GM10847 (cell line): ENCODE data around the gene UCN2.

Source experiments
- POLR2A ChIP-seq: IDR thresholded peaks from 2 replicates; pipeline ENCODE4 v1.6.1; 2011; ENCODE audit not compliant: insufficient read length; ENCODE audit errors: extremely low read depth

Gene UCN2

DNA sequence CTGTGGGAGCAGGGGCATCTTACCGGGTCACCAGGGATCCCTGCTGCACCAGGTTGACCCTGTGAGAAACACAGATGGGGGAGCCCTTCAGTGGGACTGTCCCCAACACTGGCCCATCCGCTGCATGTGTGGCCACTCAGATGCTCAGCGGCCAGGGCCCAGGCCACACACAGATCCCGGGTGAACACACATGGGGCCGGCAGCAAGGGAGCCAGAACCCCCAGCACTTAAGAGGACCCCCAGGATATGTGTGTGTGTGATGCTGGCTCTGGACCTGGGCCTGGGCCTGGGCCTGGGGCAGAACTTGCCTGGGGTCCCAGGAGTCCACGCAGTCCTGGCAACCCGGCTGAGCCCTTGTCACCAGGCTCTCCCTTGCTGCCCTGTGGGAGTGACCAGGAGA is 4.9 kb upstream of the UCN2 start:
- no peak for TF ChIP-seq POLR2A

DNA sequence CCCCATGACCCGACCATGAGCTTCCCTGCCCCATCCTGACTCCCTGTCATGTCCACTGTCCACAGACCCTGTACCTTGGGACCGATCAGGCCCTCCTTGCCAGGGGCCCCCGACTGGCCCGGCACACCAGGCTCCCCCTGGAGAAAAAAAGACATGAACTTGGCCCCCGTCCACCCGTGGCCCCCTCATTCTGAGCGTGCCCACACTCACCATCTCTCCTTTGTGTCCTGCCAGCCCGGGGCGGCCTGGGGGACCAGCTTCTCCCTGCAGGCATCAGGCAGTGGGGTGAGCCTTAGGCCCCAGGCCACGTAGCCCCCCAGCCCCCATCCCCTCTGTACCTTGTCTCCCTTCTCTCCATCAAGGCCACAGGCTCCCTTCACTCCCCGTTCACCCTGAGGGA is 3.9 kb upstream of the UCN2 start:
- TF ChIP-seq POLR2A = no peak

DNA sequence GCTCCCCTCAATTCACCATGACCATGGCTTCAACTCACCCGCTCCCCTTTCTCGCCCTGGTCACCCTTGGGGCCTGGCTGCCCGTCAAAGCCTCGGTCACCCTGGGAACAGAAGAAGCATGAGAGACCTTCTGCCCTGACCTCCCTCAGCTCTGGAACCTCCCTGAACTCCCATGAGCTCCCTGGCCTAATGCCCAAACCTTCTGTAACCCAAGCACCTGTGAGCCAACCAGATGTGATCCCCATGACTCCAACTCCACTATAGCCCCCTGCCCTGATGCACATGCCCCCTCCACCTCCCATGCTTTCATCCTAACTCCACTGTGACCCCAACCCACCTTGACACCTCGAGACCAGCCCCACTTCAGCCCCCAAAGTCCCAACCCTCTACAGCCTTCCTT is 3.5 kb upstream of the UCN2 start:
- no peak for TF ChIP-seq POLR2A

DNA sequence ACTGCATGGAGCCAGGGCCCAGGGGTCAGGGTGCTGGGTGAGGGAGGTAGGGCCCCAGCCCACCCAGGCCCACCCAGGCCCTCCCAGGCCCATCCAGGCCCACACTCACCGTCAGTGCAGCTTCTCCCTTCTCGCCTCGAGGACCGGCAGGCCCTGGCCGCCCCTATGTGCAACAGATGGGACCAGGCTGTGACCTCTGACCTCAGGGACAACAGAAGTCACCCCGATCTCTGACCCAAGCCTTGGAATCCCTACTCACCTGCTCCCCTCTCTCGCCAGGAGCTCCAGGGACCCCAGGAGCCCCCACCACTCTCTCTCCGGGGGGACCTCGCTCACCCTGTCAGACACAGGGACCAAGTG is 2.8 kb upstream of the UCN2 start:
- TF ChIP-seq POLR2A = no peak

DNA sequence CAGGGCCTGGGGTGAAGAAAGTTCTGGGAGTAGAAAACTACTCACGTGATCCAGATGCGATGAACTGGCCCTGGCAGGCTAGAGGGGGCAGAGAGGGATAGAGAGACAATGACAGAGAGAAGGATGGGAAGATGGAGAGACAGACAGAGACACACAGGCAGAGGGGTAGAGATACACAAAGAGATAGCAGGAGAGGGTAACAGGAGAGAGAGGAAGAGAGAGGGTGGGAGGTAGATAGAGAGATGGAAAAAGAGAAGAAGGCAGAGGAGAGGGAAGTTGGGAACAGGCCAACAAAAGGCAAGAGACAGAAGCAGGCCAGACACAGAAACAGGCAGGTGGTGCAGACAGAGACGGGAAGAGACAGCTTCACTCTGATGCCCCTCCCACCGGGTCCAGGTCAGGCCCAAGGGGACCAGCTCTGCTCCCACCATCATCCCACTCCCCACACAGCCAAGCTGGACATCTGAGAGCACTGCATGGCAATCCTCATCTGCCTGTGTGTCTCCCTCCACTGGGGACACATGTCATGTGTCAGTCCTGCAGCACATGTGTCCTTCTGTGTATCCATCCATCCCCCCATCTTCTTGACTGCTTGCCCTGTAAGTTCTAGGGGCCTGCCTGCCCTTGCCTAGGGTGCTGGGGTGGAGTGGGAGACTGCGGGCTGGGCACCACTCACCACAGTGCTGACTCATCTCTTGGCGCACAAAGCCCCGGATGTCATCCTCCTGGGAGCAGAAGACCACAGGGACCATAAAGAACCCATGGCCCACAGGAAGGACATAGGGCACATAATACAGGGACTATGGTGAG is 2.2 kb upstream of the UCN2 start:
- no peak for TF ChIP-seq POLR2A

DNA sequence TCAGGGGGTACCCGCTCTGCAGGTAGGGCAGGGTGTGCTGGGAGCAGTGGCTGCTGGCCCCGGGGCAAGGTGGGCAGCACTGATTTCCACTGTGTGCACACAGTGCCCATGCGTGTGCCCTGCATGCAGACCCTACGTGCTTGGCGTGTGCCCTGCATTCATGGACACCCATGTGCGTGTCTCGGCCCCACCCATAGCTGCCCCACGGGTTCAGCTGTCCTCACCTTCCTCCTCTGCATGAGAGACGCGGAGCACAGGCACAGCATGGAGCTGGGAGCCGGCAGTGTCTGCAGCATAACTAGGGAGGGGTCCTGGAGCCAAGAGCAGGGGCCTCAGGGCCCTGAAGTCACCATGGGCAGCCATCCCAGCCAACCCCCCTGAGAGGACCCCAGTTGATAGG is 1.6 kb upstream of the UCN2 start:
- TF ChIP-seq POLR2A = no peak

DNA sequence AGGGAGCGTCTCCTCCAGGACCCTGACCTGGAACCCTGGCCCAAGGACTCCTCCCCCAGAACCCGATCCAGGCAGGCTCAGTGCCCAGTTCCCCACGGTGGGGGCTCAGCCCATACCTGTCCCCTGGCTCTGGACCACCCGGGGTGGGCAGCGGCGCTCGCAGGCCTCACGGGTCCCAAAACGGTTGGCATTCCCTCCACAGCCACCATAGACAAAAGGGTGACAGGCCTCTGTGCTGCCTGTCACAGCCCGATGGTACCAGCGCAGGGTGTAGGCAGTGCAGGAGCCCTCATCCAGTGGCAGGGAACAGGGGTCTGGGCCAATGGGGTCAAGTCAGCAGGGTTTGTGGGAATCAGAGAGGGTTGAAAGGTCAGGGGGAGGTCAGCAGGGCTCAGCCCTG is 1.1 kb upstream of the UCN2 start:
- TF ChIP-seq POLR2A = no peak

DNA sequence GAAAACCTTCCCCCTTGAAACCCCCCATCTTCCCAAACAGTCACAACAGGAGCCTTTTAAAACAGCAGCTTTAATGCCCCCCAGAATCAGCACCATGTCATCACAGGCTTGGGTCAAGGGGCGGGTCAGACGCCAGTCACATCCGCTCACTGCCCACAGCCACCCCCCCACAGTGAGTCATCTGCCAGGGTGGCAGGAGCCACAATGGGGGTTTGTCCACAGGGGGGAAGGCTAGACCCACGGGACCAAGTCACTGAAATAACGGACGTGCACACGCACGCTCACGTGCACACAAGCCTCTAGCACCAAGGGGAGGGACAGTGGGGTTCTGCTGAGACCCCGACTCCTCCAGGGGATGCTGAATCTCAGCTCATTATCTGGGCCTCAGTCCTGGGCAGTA is 441 bp upstream of the UCN2 start:
- TF ChIP-seq POLR2A = no peak

DNA sequence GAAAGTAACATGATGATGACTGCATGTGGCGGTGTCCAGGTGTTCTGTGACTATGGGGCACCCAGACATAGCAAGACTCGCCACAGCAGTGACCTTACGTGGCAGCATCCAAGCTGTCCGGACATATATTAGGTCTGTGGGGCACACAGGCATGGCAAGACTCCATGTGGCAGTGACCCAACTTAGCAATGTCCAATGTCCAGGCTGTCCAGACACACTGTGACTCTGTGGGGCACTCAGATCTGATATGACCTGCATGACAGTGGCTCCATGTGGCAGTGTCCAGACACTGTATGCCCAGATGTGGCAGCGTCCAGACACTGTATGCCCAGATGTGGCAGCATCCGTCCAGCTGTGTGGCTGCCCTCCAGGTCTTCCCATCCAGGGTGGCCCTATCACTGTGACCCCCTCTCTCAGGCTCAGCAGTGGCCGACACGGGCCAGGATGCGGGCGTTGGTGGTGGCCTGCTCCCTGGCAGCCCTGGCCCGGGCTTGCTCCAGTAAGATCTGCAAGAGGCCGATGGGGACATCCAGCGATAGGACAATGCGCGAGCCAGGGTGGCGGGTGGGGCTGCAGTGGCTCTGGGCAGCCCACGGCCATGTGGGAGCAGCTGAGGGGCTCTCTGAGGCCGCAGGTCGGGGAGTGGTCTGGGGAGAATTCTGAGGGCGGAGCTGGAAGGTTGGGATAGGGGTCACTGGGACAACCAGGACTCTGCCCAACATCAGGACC is 1.1 kb downstream of the UCN2 start:
- no peak for TF ChIP-seq POLR2A

DNA sequence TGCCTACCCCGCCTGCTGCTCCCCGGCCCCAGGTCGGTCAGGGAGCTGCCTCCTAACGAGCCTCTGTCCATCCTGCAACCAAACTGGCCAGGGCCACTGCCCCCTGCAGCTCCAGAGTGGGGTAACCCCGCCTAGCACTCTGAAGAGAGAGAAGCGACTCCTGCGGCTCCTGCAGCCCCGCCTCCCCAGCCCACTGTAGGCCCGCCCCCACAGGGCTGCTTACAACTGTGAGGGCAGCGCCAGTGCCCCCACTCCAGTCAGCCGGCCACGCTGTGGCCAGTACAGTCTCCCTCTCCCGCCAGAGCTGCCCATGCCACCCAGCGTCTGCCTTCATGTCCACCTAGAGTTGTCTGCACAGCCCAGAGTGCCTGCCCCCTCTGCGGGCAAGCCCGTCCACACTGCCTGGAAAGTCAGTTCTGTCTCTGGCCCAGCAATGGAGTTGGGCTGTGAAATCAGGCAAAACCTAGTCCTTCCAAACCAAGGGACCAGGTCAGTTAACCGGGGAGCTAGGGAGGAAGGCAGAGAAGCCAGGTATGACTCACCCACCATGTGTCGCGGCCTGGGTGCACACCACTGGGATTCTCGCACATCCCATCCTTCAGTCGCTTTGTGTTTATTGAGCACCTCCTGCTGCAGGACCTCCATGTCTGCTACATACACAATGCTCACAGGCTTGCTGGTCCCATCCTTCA is 2.4 kb downstream of the UCN2 start:
- TF ChIP-seq POLR2A = no peak

DNA sequence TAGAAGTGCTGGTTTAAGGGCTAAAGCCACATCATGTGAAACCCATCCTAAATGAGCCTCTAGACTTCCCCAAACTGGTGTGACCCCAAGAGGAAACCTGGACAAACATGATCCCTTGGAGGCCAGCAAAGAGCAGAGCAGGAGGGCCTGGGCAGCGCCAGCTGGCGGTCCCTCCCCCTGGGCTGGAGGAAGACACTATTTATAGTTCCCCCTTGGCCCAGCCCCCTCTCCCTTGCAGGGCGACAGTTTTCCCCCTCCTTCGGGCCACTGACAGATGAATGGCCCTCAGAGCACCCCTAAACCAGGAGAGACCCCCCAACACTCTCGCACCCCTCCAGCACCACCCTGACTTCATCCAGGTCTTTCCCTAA is 2.9 kb downstream of the UCN2 start:
- TF ChIP-seq POLR2A = no peak

DNA sequence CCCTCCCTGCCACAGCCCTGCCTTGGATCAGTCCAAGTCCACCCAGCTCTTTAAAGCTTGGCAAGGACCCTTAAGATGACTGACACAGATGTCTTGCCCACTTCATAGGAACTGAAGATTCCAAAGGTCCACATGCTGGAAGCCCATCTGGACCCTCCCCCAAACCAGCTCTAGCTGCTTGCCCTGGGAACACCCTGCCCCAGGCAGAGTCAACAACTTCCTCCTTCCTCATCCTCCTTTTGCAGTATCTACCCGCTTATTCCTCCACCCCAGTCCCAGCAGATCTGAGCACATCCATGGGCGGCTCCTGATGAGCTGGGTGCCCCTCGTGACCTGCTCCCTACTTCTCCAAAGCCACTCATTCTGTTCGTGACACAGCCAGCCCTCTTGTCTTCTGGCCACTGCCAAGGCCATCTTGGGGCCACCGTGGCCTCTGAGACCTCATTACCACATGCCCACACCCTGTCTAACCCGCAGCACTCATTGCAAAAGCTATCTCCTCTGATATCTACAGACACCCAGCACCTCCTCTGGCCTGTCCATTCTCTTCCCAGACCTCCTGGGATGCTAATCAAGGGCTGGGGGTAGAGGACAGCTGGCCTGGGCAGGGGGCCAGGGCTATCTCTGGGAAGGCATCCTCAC is 5.0 kb downstream of the UCN2 start:
- TF ChIP-seq POLR2A = no peak

DNA sequence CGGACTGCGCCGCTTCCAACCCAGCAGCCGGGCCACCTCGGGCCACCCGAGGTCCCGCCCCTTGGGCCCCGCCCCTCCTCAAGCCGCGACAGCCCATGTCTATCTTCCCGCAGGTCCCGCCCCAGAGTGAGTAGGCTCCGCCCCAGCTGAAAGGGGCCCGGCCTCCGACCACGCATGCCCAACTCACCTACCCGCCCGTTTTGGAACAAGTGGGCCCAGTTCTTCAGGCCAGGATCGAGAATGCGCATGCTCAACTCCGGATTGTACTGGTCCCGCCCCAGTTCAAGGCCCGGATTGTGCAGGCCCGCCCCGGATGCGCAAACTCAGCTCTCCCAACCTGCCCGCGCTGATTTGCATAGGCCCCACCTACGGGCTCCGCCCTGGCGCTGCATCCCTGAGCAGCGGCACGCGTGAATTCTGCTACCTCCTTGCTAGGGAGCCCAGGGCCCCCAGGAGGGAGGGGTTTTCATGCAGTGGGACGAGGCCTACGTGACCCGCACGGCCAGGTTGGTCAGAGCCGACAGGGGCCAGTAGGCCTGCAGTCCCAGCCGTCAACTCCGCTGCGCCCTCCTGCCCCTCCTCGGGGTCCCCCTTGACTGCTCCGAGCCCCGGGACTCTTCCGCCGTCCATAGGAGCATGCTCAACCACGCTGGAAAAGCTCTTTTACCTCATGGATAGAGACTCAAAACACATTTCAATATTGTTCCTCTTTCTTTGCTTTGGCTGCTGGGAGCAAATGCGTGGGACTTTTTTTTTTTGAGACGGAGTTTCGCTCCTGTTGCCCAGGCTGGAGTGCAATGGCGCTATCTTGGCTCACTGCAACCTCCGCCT is 6.6 kb downstream of the UCN2 start, which contains the start of gene PFKFB4:
PFKFB4 (minus strand) TSS at position 8 of the 831 bp plus-strand sequence. CDS start 26 bp downstream, outside the sequence.
- peak; percentile 58 for TF ChIP-seq POLR2A

DNA sequence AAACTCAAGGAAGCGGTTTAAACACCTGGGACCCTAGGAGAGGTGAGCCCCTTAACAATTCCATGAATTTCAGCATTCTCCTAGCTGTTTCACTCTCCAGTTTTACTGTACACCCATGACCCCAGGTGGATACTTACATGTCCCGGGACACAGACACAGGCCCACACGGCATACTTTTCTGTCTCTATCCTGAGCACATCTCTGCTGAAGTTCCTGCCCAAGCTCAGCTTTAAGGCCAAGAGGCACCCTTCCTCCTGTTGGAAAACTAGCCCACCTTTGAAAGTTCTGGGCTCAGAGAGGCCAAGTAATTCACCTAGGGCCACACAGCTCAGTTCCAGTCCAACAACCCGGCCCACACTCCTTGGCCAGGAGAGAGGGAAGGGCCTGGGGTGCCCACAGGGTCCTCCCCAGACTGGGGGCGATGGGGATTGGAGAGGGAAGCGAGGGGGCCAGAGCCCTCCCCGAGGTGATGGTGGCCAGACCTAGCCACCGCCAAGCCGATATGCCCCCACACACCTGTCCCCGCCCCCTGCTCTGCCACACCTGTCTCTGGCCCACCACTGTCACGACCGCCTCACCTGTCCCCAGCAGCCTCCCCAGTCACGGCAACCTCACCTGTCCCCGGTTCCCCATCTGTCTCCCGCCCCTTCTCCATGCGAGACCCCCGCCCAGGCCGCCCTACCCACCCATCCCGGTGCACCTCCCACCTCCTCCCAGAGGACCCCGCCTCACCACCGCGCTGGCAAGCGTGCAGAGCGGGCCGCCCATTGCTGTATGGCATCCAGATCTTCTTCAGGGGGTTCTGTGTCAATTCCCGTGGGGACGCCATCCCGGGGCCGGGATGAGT is 7.4 kb downstream of the UCN2 start:
- no peak for TF ChIP-seq POLR2A
